ENCODE results near the gene OTOA.

- TF ChIP-seq, protein P1, sequence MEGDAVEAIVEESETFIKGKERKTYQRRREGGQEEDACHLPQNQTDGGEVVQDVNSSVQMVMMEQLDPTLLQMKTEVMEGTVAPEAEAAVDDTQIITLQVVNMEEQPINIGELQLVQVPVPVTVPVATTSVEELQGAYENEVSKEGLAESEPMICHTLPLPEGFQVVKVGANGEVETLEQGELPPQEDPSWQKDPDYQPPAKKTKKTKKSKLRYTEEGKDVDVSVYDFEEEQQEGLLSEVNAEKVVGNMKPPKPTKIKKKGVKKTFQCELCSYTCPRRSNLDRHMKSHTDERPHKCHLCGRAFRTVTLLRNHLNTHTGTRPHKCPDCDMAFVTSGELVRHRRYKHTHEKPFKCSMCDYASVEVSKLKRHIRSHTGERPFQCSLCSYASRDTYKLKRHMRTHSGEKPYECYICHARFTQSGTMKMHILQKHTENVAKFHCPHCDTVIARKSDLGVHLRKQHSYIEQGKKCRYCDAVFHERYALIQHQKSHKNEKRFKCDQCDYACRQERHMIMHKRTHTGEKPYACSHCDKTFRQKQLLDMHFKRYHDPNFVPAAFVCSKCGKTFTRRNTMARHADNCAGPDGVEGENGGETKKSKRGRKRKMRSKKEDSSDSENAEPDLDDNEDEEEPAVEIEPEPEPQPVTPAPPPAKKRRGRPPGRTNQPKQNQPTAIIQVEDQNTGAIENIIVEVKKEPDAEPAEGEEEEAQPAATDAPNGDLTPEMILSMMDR (conservative IDR thresholded peaks at IDR 0.05; ENCODE audit: low read length), result peak; percentile 47
- no peak for TF ChIP-seq EZH2phosphoT487 (IDR thresholded peaks at IDR 0.05; ENCODE audit: borderline replicate concordance, low read depth, low read length)
Observed at GRCh38 chr16:21698169-21699032, 34.6 kb downstream of the OTOA start.

Measured in OCI-LY7 (cell line).